Epithelial cell of proximal tubule (primary cell): Measurements from ENCODE around the gene SETBP1. TPM values are rescaled to one million over a fixed set of nuclear protein-coding genes. Genes with fewer than 3 reads are reported as not detected.

ENCODE experiments used
- DNase-seq: peaks from one replicate; pipeline ENCODE4 v3.0.0-alpha.2; 2011; ENCODE audit warnings: low read depth
- H3K4me3 ChIP-seq: 2 replicates; pipeline ENCODE4 v1.5.1; 2011; ENCODE audit warnings: low read depth, mild to moderate bottlenecking, low read length
- total RNA-seq: library from RNA; depleted of rRNA; stranded (reverse); fragments of >200 nt; gene quantifications from 2 replicates; pipeline ENCODE4 v1.2.3, GENCODE V29; 2015
- TF ChIP-seq, protein P1 (sequence below): conservative IDR thresholded peaks from 2 replicates; pipeline ENCODE4 v1.5.1; 2012; ENCODE audit warnings: low read depth, mild to moderate bottlenecking, low read length

The SETBP1 gene
- total RNA-seq, 1 donor from 2014 or later, result 2.4 TPM

DNA sequence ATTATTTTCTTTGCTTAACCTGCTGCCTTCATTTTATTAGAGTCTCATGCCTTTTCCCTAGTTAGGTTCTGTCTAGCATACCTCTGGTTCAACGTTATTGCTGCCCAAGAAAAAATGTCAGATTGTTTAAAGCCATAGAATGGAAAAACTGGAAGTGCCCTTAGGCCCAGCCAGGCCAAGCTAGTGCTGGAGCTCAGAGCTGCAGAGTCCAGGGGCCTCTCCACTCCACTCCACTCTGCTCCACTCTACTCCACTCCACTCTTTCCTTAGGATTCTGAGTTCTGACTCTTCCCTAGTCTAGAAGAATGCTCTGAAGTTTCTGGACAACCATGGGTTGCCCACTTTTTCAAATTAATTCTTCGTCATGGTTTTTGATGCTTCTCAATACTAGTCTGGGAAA lies 155.6 kb downstream of the SETBP1 start:
- no peak overlapping the region for H3K4me3 ChIP-seq
- TF ChIP-seq, protein P1, sequence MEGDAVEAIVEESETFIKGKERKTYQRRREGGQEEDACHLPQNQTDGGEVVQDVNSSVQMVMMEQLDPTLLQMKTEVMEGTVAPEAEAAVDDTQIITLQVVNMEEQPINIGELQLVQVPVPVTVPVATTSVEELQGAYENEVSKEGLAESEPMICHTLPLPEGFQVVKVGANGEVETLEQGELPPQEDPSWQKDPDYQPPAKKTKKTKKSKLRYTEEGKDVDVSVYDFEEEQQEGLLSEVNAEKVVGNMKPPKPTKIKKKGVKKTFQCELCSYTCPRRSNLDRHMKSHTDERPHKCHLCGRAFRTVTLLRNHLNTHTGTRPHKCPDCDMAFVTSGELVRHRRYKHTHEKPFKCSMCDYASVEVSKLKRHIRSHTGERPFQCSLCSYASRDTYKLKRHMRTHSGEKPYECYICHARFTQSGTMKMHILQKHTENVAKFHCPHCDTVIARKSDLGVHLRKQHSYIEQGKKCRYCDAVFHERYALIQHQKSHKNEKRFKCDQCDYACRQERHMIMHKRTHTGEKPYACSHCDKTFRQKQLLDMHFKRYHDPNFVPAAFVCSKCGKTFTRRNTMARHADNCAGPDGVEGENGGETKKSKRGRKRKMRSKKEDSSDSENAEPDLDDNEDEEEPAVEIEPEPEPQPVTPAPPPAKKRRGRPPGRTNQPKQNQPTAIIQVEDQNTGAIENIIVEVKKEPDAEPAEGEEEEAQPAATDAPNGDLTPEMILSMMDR, result no peak
- no peak for DNase-seq

DNA sequence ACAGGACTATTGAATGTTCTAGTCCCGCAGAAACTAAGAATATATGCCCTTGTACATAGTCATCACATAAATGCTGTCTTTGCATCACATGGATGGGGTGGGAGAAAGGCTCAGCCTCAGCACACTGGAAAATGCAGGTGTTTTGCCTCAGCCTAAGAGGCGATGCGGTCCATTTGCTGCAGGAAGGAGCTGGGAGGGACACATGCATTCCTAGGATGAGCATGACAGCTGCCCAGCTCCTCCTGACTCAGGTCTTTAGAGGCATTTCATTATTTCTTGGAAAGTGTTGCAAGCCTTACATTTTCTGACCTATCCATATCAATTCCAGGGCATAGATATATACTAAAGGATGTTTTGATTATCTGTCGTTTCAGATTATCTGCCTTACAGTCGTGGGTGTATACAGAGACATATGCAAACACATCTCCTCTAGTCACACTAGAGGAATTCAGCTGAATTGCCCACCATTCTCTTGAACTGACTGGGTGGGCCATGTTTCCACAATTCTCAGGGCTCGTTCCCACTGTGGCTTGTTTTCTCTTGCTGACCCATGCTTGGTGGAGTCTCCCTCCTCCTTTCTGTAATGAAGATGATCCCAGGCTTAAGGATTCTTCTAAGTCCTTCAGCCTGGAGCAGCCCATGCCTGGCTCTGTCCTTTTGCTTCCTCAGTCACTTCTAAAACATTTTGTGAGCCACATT lies 156.9 kb downstream of the SETBP1 start:
- no peak for DNase-seq
- H3K4me3 ChIP-seq, result no peak overlapping the region
- TF ChIP-seq, protein P1, result no peak

DNA sequence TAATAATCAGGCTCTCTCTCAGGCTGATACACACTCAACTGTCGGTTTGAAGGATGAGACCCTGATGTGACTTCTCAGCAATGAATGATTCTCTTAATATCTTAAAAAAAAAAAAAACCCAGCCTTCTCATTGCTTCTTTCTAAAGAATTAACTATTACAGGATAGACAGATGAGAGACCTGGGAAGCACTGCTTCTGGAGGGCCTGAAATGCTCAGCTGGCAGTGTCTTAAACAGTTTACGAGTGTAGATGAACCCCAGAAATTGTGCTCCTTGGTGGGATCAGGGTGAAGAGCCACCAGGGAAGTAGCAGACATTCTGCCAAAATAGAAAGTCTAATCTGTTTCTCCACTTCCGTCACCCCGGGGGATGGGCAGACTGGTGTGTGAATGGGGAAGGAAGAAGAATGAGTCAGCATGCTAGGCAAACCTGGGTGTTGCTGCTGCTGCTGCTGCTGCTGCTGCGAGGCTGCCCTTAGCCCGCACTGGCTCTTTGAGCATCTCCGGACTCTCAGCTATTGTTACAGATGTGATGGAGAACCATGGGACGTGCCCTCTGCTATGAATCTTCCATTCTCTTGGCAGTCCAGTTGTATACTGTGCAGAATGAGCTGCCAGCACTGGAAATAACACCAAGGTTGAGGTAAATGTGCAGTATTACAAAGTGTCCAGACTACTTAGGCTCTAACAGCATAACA lies 158.4 kb downstream of the SETBP1 start:
- H3K4me3 ChIP-seq, result no peak overlapping the region
- no peak for DNase-seq
- TF ChIP-seq, protein P1, result no peak

DNA sequence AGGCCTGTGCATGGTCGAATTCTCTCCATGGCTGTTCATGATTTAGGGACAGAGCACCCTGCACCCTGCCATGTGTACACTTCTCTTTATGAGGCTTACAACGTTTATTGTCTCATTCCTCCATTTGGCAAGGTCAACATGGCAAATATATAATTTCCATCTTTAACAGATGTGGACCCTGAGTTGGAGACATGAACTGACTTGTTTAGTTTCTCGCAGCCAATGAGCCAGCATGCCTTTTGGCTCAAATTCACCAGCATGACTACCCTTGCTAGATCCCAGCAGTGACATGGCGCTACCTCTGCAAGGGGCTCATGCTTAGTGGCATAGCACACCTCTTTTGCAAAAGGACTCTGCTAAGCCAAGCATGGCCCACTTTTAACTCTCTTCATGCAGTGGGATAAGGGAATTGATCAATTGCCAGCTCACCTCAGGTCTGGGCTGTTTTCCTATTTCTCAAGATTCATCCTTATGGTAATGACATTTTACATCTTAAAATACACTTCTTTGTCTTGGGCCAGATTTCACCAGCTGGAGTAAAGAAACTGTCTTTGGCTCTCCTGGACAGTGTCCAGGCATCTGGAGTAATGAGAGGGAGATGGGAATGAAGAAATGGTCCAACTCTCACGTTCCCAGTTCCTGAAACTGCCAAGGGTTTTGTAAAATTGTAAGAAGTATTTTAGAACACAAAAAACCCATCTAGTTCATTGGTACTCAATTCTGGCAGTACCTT lies 159.5 kb downstream of the SETBP1 start:
- no peak for DNase-seq

DNA sequence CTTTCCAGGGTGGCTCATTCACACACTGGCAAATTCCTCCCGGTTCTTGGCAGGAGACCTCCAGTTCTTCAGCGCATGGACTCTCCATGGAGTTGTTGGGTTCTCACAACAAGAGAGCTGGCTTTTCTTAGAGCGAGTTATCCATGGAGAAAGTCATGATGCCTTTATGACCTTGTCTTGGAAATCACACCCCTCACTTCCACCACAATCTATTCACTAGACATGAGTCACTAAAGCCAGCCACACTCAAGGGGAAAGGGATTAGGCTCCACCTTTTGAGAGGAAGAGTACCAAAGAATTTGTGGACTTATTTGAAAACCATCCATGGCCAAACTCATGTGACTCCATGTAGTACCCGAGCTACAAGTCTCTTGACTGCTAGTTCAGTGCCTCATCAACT lies 160.5 kb downstream of the SETBP1 start:
- DNase-seq, result no peak
- TF ChIP-seq, protein P1, result no peak

More for the DNA sequence above, 159.5 kb downstream of the SETBP1 start:
- no peak overlapping the region for H3K4me3 ChIP-seq
- TF ChIP-seq, protein P1, result no peak

DNA sequence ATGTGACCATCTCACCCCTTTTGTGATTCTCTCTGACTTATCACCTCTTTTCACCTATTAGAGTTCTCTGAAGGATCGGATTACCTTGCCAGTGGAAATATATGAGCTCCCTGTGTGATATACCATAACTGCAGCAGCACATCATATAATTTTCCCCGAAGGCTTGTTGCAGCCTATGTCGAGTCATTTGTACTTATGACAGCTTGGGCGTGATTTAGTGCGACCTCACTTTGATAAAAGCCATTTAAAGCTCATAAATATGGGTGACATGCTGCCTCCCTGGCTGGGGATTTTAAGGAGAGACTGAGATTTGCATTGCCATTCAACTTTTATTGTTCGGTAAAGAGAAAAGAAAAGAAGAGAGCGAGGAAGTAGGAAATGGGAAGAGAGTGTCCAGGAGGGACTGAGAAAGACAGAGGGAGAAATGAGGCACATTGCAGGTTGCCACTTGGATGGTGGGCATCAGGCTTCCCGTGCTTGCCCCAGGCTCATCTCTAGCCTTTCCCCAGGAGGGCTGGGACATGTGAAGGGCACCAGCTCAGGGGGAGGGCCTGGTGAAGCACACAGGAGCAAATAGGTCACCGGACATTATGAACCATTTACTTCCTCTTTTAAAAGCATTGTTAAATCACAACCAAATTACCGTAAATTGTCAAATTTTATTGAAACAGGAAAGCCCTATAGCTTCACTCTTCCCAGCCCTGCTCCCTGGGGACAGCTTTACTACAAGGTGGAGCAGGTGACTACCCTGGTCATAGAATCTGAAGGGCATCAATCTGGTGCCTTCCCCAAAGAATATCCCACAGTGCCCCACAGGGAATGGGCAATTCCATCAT lies 161.3 kb downstream of the SETBP1 start:
- no peak for DNase-seq
- no peak overlapping the region for H3K4me3 ChIP-seq
- TF ChIP-seq, protein P1, result no peak

More for the DNA sequence above, 160.5 kb downstream of the SETBP1 start:
- no peak overlapping the region for H3K4me3 ChIP-seq
